HG02852 (cell line): Measurements from ENCODE around the gene LCN1.

ENCODE experiments used
- ATAC-seq: cut with Tn5 transposase; IDR thresholded peaks from one replicate; pipeline ENCODE4 v1.9.1; 2021; ENCODE audit warnings: mild to moderate bottlenecking, moderate library complexity; ENCODE audit not compliant: unreplicated experiment

Gene LCN1

DNA sequence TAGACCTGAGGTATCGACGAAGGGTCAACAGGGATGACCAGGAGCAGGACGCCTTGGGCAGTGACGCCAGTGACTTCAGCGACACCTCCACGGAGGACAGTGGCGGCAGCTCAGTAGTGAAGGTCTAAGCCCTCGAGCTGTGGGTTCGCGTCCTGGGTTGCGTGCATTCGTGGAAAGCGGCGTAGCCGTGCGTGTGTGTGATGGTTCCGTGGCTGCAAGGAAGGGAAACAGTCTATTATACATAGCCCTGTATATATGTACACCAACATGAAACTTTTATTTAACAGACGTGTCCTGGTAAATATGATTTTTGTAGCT, 33.3 kb upstream of the LCN1 start:
- ATAC-seq = no peak

- no peak for ATAC-seq
Observed at GRCh38 chr9:135488527-135488926, 32.7 kb upstream of the LCN1 start.

- no peak for ATAC-seq
Observed at GRCh38 chr9:135489188-135489906, 31.9 kb upstream of the LCN1 start.

DNA sequence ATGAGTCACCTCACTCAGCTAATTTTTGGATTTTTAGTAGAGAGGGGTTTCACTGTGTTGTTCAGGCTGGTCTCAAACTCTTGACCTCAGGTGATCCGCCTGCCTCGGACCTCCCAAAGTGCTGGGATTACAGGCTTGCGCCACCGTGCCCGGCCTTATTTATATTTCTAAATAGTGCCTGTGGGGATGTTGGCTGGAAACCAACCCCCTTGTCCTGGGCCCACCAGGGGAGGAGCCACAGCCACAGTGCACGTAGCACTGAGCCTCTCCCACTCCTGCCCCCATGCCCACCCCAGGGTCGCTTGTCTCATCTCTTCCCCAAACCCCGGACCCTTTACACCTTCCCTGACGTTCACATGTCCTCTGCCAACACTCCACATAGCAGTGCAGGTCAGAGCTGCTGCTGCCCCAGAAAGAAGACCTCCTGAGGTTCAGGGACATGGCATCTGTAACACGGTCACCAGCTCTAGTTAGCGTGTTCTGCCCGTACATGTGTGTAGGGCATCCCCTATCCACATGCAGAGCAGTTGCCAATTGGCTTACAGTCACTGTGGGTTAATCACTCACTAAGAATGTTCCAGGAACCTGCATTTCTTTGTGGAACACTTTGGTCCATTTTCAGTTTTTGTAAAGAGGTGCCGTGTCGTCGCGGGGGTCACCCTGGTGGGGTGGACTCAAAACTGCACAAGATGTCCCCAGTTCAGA, 30.9 kb upstream of the LCN1 start:
- no peak for ATAC-seq

DNA sequence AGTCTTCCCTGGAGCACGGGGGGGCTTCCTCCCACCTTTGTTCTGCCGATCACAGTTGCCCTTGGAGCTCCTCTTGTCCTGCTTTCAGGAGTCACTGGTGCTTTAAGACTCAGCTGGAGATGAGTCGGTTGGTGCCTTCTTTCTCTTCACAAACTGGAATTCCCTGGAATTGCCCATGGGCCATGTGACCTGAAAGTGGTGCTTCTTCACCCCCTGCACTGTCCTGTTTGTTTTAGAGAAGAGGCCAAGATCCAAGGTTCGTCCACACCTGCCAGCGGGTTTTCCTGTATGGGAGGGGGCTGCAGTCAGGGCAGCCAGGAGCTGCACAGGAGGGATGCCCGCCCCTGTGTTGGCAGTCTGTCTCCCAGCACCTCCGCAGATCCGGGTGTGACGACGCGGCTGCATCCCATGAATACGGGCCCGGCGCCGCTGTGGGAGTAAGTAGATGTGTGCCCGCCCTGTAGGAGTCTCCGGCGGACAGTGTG, 30.2 kb upstream of the LCN1 start:
- ATAC-seq = no peak

DNA sequence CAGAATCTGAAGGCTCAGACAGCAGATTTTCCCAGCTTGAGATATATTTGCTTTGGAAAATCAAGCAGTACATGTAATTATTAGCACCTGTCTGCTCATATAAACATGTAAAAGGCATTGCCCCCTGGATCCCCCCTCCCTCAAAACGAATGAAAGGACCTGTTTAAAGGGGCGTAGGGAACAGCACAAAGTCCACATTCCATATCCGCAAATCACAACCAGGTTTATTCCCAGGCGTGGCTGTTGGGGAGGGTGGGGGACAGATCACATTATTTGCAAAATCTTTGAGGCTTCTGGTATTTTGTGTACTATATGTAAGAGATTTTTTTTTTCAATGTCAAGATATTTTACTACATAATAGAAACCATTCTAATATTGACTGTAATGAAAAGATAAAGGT, 29.5 kb upstream of the LCN1 start:
- ATAC-seq = no peak

DNA sequence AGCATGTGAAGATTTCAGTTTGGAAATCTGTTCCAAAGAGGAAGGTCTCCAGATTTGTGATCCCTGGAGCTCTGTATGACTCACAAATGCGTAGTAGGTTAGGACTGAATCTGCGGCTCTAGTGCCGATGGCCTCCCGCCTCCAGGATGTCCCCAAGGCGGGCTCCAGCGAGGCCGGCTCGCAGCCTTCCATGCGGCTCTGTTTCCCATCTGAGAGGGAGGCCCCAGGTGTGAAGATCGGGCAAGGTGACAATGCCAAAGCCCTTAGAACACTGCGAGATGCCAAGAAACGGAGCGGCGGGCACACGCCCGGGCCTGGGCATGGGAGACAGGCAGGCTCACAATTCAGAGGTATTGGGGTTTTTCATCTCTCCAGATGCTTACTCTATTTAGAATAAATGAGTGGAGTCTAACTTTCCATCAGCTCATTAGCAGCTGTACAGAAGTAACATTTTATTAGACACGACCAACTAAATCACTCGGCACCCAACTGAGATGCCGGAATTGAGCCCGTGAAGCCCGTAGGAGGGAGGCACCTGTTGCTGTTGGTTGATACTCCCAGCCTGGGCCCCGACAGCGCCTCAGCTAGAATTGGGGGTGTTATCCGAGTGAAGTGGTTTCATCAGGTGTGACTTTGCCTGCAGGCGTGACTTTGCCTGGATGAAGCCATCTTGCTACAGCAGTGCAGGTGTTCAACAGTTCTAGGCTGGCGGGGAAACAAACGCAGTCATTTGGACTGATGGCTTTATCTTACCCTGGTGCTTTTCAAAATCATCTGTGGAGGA, 28.2 kb upstream of the LCN1 start:
- no peak for ATAC-seq

- no peak for ATAC-seq
Observed at GRCh38 chr9:135494791-135495559, 26.3 kb upstream of the LCN1 start.

DNA sequence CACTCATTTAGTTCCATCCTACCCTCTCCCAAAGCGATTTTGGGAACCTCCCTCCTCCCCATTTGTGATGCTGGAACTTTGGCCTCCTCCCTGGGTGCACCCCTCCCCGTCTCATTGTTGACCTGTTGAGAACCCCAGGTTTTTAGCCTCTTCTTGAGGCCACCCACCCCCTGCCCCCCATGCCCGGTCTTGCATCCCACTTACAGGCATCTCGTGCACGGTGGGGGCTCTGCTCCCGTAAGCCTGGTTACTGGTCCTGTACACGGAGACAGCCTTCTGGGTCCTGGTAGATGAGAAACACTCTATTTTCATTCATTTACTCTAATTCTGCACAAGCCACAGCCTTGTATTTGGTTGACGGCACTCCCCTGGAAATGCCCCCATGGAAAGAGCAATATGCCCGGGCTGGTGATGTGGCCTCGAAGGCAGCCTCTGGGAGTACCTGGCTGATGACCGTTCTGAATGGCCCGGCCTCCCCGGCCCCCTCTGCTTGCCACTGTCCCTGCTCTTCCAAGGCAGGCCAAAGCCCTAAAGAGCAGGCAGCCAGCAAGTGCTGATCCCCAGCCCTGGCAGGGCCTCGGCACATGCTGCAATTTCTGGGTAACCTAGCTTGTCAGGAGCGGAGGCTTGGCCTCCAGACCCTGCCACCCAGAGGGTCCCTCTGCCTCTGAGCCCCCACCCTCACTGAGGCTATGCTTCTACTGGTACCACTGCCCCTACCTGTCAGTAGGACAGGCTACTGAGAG, 22.7 kb upstream of the LCN1 start:
- no peak for ATAC-seq

DNA sequence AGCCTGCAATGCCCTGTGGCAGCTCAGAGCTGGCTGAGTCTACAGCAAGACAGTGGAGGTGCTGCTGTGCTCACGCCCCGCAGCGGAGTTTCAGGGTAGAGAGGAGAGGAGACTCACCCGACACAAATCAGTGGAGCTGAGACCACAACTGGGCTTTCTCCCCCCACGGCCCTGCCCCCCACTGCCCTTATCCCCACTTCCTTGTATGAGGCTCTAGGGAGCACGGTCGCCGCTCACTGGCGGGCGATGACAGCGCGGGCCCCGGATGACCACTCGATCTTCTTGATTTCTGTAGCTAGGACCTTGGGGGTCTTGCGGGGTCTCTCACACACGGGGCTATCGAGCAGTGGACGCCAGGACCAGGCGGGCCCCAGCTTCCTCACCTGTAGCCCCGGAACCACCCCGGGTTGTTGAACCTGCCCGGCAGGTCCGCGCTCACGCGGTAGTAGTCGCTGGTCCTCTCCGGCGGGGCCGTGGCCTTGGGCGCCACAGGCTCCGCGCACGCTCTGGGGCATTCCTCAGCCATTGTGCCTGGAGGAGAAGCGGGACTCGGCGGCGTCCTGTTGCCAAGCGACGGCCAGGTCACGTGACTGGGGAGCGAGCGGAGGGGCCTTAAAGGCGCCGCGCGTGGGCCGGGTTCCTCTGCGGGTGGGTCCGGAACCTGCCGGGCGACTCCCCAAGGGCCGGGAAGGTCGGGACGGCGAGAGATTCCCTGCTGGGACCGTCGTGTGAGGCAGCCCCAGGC, 21.7 kb upstream of the LCN1 start:
- peak; percentile 48 for ATAC-seq

- ATAC-seq = peak; percentile 10
Observed at GRCh38 chr9:135500071-135500524, 21.1 kb upstream of the LCN1 start.

DNA sequence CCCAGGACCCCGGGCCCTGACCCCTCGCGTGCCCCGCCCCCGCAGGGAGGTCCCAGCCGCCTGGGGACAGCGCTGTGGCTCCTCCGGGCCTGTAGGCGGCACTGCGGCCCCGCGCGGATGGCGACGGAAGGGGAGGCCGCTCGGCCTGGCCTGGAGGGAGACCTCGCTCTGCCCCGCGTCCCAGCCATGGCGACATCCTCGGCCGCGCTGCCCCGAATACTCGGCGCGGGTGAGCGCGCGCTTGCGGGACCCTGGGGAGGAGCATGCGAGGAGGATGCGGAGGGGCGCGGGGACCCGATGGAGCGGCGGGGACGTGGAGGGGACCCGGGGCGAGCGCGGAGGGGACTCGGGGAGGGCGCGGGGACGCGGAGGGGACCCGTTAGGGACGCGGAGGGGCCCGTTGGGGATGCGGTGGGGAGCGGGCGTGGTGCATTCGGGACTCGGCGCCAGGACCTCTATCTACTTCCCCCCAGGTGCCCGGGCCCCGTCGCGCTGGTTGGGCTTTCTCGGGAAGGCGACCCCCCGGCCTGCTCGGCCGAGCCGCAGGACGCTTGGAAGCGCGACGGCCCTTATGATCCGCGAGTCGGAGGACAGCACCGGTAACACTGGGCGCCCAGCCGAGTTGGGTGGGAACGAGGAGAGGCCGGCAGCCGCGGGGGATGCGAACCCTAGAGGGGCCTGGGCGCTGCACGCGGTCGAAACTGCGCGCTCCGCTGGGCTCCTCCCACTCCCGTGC, 20.5 kb upstream of the LCN1 start, which contains the start of gene MRPS2:
Gene MRPS2, plus strand, starts transcription at position 158 of the 736 bp plus-strand sequence. Its CDS starts 29 bp downstream, at position 187.
- ATAC-seq = peak; percentile 81

GRCh38 chr9:135501261-135502167, 19.7 kb upstream of the LCN1 start:
- no peak for ATAC-seq

DNA sequence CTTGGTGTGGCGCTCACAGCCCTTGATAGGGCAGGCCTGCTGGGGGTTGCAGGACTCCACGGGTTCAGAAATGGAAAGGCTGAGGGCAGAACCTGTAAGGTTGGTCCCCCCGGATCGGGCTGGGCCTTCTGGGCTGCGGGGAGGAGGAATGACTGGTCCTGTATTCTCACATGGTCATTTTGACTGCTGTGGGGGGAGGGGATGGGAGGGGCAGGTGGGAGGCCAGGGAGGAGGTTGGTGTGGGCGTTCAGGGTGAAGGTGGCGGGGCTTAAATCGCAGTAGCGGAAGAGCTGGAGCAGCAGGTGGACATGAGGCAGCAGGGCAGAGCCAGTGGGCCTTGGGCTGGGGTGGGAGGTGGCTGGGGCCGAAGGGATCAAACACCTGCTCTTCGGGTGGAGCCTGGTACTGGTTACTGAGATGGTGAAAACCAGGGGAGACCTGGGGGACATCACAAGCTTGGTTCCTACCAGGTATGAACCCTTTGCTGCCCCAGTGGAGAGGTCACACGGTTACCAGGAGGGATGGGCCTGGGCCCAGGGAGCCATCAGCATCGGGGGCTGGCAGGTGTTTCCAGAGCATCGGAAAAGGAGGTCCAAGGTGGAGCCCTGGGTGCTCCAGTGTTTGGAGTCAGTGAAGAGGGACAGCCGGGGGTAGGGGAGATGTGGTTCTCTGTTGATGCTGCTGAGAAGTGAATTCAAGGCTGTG, 18.9 kb upstream of the LCN1 start:
- no peak for ATAC-seq

DNA sequence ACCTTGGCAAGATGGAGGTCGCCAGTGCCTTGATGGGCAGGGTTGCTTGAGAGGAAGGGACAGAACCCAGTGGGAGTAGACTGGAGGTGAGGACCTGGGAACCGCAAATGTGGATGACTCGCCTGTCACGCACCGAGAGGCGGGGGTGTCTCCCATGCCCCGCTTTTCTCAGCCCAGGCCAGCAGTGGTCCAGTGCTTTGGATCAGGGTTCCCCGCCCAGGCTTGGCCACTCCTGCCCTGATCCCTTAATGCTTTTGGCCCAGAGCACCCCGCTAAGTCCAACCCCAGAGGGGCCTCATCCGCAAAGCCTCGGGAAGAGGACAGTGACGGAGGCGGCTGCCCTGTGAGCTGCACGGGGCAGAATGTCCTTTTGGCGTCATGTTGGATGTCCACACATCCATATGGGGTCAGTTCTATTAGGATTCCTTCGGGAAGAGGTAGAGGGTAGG, 18.3 kb upstream of the LCN1 start:
- no peak for ATAC-seq

GRCh38 chr9:135503371-135504261, 17.6 kb upstream of the LCN1 start:
- no peak for ATAC-seq
